Loucy (cell line): ENCODE measurements around the gene SDCCAG8.

Experiments
- H2AFZ ChIP-seq: fragments of 200-600 bp; sonication (generic); 2 replicates; pipeline ENCODE4 v1.6.0; 2016; ENCODE audit warnings: antibody characterized with exemption, mild to moderate bottlenecking, low read length, moderate library complexity
- H3F3A ChIP-seq: fragments of 200-600 bp; 2 replicates; pipeline ENCODE4 v1.6.0; 2016; ENCODE audit warnings: antibody characterized with exemption, low read depth, mild to moderate bottlenecking
- H3K27me3 ChIP-seq: fragments of 200-600 bp; sonication (generic); 2 replicates; pipeline ENCODE4 v1.6.1; 2014; ENCODE audit warnings: low read length, mild to moderate bottlenecking; ENCODE audit not compliant: insufficient read depth, poor library complexity, severe bottlenecking
- H3K36me3 ChIP-seq: fragments of 200-600 bp; sonication (generic); 2 replicates; pipeline ENCODE4 v1.6.1; 2016; ENCODE audit warnings: low read length; ENCODE audit not compliant: insufficient read depth
- H3K4me1 ChIP-seq: fragments of 200-600 bp; sonication (generic); 2 replicates; pipeline ENCODE4 v1.5.1; 2014; ENCODE audit warnings: low read length, mild to moderate bottlenecking; ENCODE audit not compliant: insufficient read depth, poor library complexity, severe bottlenecking
- H3K4me2 ChIP-seq: fragments of 200-600 bp; sonication (generic); 2 replicates; pipeline ENCODE4 v1.6.0; 2014; ENCODE audit warnings: antibody characterized with exemption, low read length, low read depth, mild to moderate bottlenecking; ENCODE audit not compliant: poor library complexity, severe bottlenecking
- H3K4me3 ChIP-seq: fragments of 200-600 bp; sonication (generic); 2 replicates; pipeline ENCODE4 v1.5.1; 2014; ENCODE audit warnings: low read length, mild to moderate bottlenecking, mixed read lengths; ENCODE audit not compliant: poor library complexity, severe bottlenecking
- H3K79me2 ChIP-seq: fragments of 200-600 bp; sonication (generic); 2 replicates; pipeline ENCODE4 v1.6.1; 2014; ENCODE audit warnings: low read length; ENCODE audit not compliant: insufficient read depth
- H3K9ac ChIP-seq: fragments of 200-600 bp; sonication (generic); 2 replicates; pipeline ENCODE4 v1.6.0; 2014; ENCODE audit warnings: mild to moderate bottlenecking, low read depth, low read length, moderate library complexity; ENCODE audit not compliant: poor library complexity, severe bottlenecking
- H3K9me2 ChIP-seq: fragments of 200-600 bp; sonication (generic); replicated peaks from 2 replicates; pipeline ENCODE4 v1.6.1; 2016; ENCODE audit warnings: low read depth, low read length, mixed read lengths
- H3K9me3 ChIP-seq: fragments of 200-600 bp; sonication (generic); 2 replicates; pipeline ENCODE4 v1.6.1; 2014; ENCODE audit warnings: mild to moderate bottlenecking, antibody characterized with exemption, low read length, low read depth; ENCODE audit not compliant: insufficient read depth
- H4K20me1 ChIP-seq: fragments of 200-600 bp; sonication (generic); 2 replicates; pipeline ENCODE4 v1.6.0; 2014; ENCODE audit warnings: antibody characterized with exemption, low read length, mild to moderate bottlenecking; ENCODE audit not compliant: insufficient read depth, poor library complexity, severe bottlenecking
- CTCF ChIP-seq: fragments of 200-600 bp; sonication (generic); conservative IDR thresholded peaks from 2 replicates; pipeline ENCODE4 v1.5.1; 2014; ENCODE audit warnings: mild to moderate bottlenecking, antibody characterized with exemption, low read length
- EZH2phosphoT487 ChIP-seq: fragments of 200-600 bp; IDR thresholded peaks from 2 replicates; pipeline ENCODE4 v1.6.1; 2018; ENCODE audit warnings: antibody characterized with exemption, mild to moderate bottlenecking, moderate library complexity, borderline replicate concordance

Gene SDCCAG8

GRCh38 chr1:243391355-243391754, 135.5 kb downstream of the SDCCAG8 start:
- TF ChIP-seq CTCF, result no peak
- TF ChIP-seq EZH2phosphoT487, result no peak
- no peaks in the 10 kb centered on the region for H3K27me3 ChIP-seq
- no peak overlapping the region for H3K4me3 ChIP-seq
- no peak overlapping the region for H3K4me2 ChIP-seq
- H3K9me2 ChIP-seq, result no peaks in the 10 kb centered on the region
- H3K36me3 ChIP-seq, result no peaks in the 10 kb centered on the region
- H3K9me3 ChIP-seq, result no peaks in the 10 kb centered on the region
- H3F3A ChIP-seq, result no peaks in the 10 kb centered on the region
- H2AFZ ChIP-seq, result no peak overlapping the region
- no peaks in the 10 kb centered on the region for H3K79me2 ChIP-seq
- peaks cover 11% of the 10 kb centered on the region for H3K4me1 ChIP-seq
- no peaks in the 10 kb centered on the region for H4K20me1 ChIP-seq
- H3K9ac ChIP-seq, result no peak overlapping the region

GRCh38 chr1:243393096-243393495, 137.3 kb downstream of the SDCCAG8 start:
- H3K79me2 ChIP-seq, result no peaks in the 10 kb centered on the region
- H3F3A ChIP-seq, result no peaks in the 10 kb centered on the region
- no peak overlapping the region for H3K4me2 ChIP-seq
- H3K9me2 ChIP-seq, result no peaks in the 10 kb centered on the region
- TF ChIP-seq EZH2phosphoT487 (no peak), CTCF (no peak)
- H3K9ac ChIP-seq, result no peak overlapping the region
- no peak overlapping the region for H2AFZ ChIP-seq
- no peaks in the 10 kb centered on the region for H4K20me1 ChIP-seq
- H3K4me1 ChIP-seq, result peaks cover 11% of the 10 kb centered on the region
- H3K36me3 ChIP-seq, result no peaks in the 10 kb centered on the region
- no peaks in the 10 kb centered on the region for H3K27me3 ChIP-seq
- H3K9me3 ChIP-seq, result no peaks in the 10 kb centered on the region
- no peak overlapping the region for H3K4me3 ChIP-seq

- no peaks in the 10 kb centered on the region for H4K20me1 ChIP-seq
These were observed 138.2 kb downstream of the SDCCAG8 start for GRCh38 chr1:243394066-243394465.

More at GRCh38 chr1:243394066-243394465, 138.2 kb downstream of the SDCCAG8 start:
- no peaks in the 10 kb centered on the region for H3K27me3 ChIP-seq
- H3K9me2 ChIP-seq, result no peaks in the 10 kb centered on the region
- H3K4me1 ChIP-seq, result peaks cover 11% of the 10 kb centered on the region
- H3K9me3 ChIP-seq, result no peaks in the 10 kb centered on the region
- no peak overlapping the region for H3K9ac ChIP-seq
- H3K4me2 ChIP-seq, result no peak overlapping the region
- TF ChIP-seq CTCF (no peak), EZH2phosphoT487 (no peak)
- no peaks in the 10 kb centered on the region for H3K79me2 ChIP-seq
- H2AFZ ChIP-seq, result no peak overlapping the region
- no peak overlapping the region for H3K4me3 ChIP-seq
- no peaks in the 10 kb centered on the region for H3F3A ChIP-seq
- no peaks in the 10 kb centered on the region for H3K36me3 ChIP-seq
